Glutamatergic neuron (in vitro differentiated cells): ENCODE results near the gene KIF13A. TPM values are rescaled to one million over a fixed set of nuclear protein-coding genes. Genes with fewer than 3 reads are reported as not detected.
"Not testable (repeated sequence)": the region's sequence is repeated elsewhere in the genome, so short reads cannot be mapped to it uniquely, and the experiment has no call there.

Experiments
- DNase-seq: peaks from one replicate; pipeline ENCODE4 v3.0.0; 2022
- H3K27ac Mint-ChIP-seq: one replicate; pipeline ENCODE4 v1.8.0; 2020; ENCODE audit warnings: mild to moderate bottlenecking, mixed read lengths, inconsistent platforms; ENCODE audit not compliant: unreplicated experiment
- H3K27me3 Mint-ChIP-seq: one replicate; pipeline ENCODE4 v1.8.0; 2020; ENCODE audit warnings: mild to moderate bottlenecking, moderate library complexity, mixed read lengths, inconsistent platforms; ENCODE audit not compliant: unreplicated experiment
- H3K36me3 Mint-ChIP-seq: one replicate; pipeline ENCODE4 v1.8.0; 2020; ENCODE audit warnings: mild to moderate bottlenecking, mixed read lengths, inconsistent platforms; ENCODE audit not compliant: unreplicated experiment
- H3K4me1 Mint-ChIP-seq: one replicate; pipeline ENCODE4 v1.8.0; 2020; ENCODE audit warnings: mild to moderate bottlenecking, low read depth, mixed read lengths, inconsistent platforms; ENCODE audit not compliant: unreplicated experiment
- H3K4me3 Mint-ChIP-seq: one replicate; pipeline ENCODE4 v1.8.0; 2020; ENCODE audit warnings: mild to moderate bottlenecking, mixed read lengths, inconsistent platforms; ENCODE audit not compliant: unreplicated experiment
- H3K9me3 Mint-ChIP-seq: one replicate; pipeline ENCODE4 v1.8.0; 2020; ENCODE audit warnings: mild to moderate bottlenecking, moderate library complexity, mixed read lengths, inconsistent platforms; ENCODE audit not compliant: unreplicated experiment
- CTCF ChIP-seq: fragments of 200-600 bp; sonication (generic); IDR thresholded peaks from one replicate; pipeline ENCODE4 v1.5.0; 2021; ENCODE audit not compliant: partially characterized antibody, unreplicated experiment
- total RNA-seq: library from RNA; stranded (reverse); fragmentation: NEBNext Ultra II Directional; extraction: Animal tissue kit (Norgen Biotek cat#: 25700); gene quantifications from one replicate; pipeline ENCODE4 v1.2.1, GENCODE V29; 2021; ENCODE audit not compliant: unreplicated experiment

Gene KIF13A
- total RNA-seq, 1 donor from 2014 or later, result 26.7 TPM

GRCh38 chr6:17768388-17768787, 219.0 kb downstream of the KIF13A start:
- Mint-ChIP-seq H3K27ac (no peak overlapping the region), H3K4me3 (no peak overlapping the region), H3K36me3 (no peaks in the 10 kb centered on the region), H3K9me3 (peaks cover 2% of the 10 kb centered on the region), H3K4me1 (no peaks in the 10 kb centered on the region), H3K27me3 (no peaks in the 10 kb centered on the region)
- DNase-seq, result no peak
- no peak for TF ChIP-seq CTCF

GRCh38 chr6:17762651-17763050, 224.8 kb downstream of the KIF13A start:
- Mint-ChIP-seq H3K4me1 (no peaks in the 10 kb centered on the region), H3K36me3 (no peaks in the 10 kb centered on the region), H3K4me3 (no peak overlapping the region), H3K27me3 (no peaks in the 10 kb centered on the region), H3K27ac (no peak overlapping the region), H3K9me3 (no peaks in the 10 kb centered on the region)
- DNase-seq, result no peak
- TF ChIP-seq CTCF, result no peak

GRCh38 chr6:17758119-17758518, 229.3 kb downstream of the KIF13A start:
- TF ChIP-seq CTCF, result no peak
- Mint-ChIP-seq H3K27ac (no peak overlapping the region), H3K36me3 (no peaks in the 10 kb centered on the region), H3K27me3 (no peaks in the 10 kb centered on the region), H3K4me3 (no peak overlapping the region), H3K9me3 (no peaks in the 10 kb centered on the region), H3K4me1 (no peaks in the 10 kb centered on the region)
- no peak for DNase-seq

GRCh38 chr6:17754254-17754653, 233.2 kb downstream of the KIF13A start:
- Mint-ChIP-seq H3K9me3 (no peaks in the 10 kb centered on the region), H3K4me1 (no peaks in the 10 kb centered on the region), H3K27ac (no peak overlapping the region), H3K36me3 (no peaks in the 10 kb centered on the region), H3K27me3 (no peaks in the 10 kb centered on the region), H3K4me3 (no peak overlapping the region)
- no peak for TF ChIP-seq CTCF
- DNase-seq, result no peak

GRCh38 chr6:17745324-17745723, 242.1 kb downstream of the KIF13A start:
- H3K27me3 Mint-ChIP-seq, H3K36me3 Mint-ChIP-seq, H3K4me1 Mint-ChIP-seq, H3K4me3 Mint-ChIP-seq, DNase-seq, H3K27ac Mint-ChIP-seq, H3K9me3 Mint-ChIP-seq: not testable (repeated sequence)

GRCh38 chr6:17744757-17745308, 242.6 kb downstream of the KIF13A start:
- not testable (repeated sequence) for H3K4me1 Mint-ChIP-seq, DNase-seq, H3K9me3 Mint-ChIP-seq, H3K27me3 Mint-ChIP-seq, H3K27ac Mint-ChIP-seq, H3K36me3 Mint-ChIP-seq, H3K4me3 Mint-ChIP-seq
